Naive thymus-derived CD4-positive, alpha-beta T cell (primary cell): ENCODE measurements around the gene VAC14. TPM values are rescaled to one million over a fixed set of nuclear protein-coding genes. Genes with fewer than 3 reads are reported as not detected.

ENCODE experiments used
- ATAC-seq: fragments of 150-1000 bp; cut with Tn5 transposase; 2 replicates; pipeline ENCODE4 v1.10.0; 2021; ENCODE audit warnings: mild to moderate bottlenecking, moderate library complexity
- CTCF ChIA-PET: fragments of 350-600 bp; sonication (Branson Sonifier 250); formaldehyde crosslinking; loops from one replicate; lab custom pipeline; 2021; ENCODE audit warnings: antibody characterized with exemption; lab: Charles Lee
- POLR2A ChIA-PET: fragments of 350-600 bp; sonication (Branson Sonifier 250); formaldehyde crosslinking; loops from one replicate; lab custom pipeline; 2021; ENCODE audit warnings: antibody characterized with exemption, inconsistent platforms; lab: Charles Lee
- DNase-seq, 9 donors: peaks; one replicate each; pipeline versions ENCODE4 v3.0.0 to v3.0.0-alpha.2; 2020 to 2022; ENCODE audit warnings: mixed read lengths in 1 of 9
- H3K27ac ChIP-seq: one replicate; pipeline ENCODE4 v1.7.0; 2013; ENCODE audit warnings: mild to moderate bottlenecking, low read depth, low read length, moderate library complexity
- H3K27me3 ChIP-seq, 2 donors: one replicate each; pipeline ENCODE4 v1.7.0; 2013; ENCODE audit warnings: low read length in 2 of 2, mild to moderate bottlenecking in 2 of 2, moderate library complexity in 2 of 2; ENCODE audit not compliant: control insufficient read depth in 2 of 2, insufficient read depth in 2 of 2
- H3K36me3 ChIP-seq, 3 experiments: 1 replicate in 2 of 3; 2 replicates in 1 of 3; pipeline ENCODE4 v1.7.0; 2013; ENCODE audit warnings: low read length in 3 of 3, mild to moderate bottlenecking in 3 of 3, moderate library complexity in 1 of 3; ENCODE audit not compliant: insufficient read depth in 3 of 3, control insufficient read depth in 2 of 3
- H3K4me1 ChIP-seq, 2 donors: one replicate each; pipeline ENCODE4 v1.7.0; 2013; ENCODE audit warnings: low read length in 2 of 2, mild to moderate bottlenecking in 2 of 2, moderate library complexity in 1 of 2; ENCODE audit not compliant: control insufficient read depth in 2 of 2, insufficient read depth in 2 of 2
- H3K4me3 ChIP-seq: 2 replicates; pipeline ENCODE4 v1.7.0; 2013; ENCODE audit warnings: mild to moderate bottlenecking, low read length
- H3K9me3 ChIP-seq, 3 experiments: 1 replicate in 2 of 3; 2 replicates in 1 of 3; pipeline ENCODE4 v1.7.0; 2013; ENCODE audit warnings: low read length in 3 of 3; ENCODE audit not compliant: control insufficient read depth in 2 of 3
- H3K27ac Mint-ChIP-seq, 9 donors: one replicate each; pipeline ENCODE4 v1.8.0; 2020 to 2022; ENCODE audit warnings: mixed read lengths in 9 of 9, mild to moderate bottlenecking in 8 of 9, moderate library complexity in 5 of 9, inconsistent platforms in 2 of 9
- H3K27me3 Mint-ChIP-seq, 5 donors: one replicate each; pipeline ENCODE4 v1.8.0; 2021 to 2022; ENCODE audit warnings: mixed read lengths in 5 of 5, mild to moderate bottlenecking in 1 of 5
- H3K36me3 Mint-ChIP-seq, 5 donors: one replicate each; pipeline ENCODE4 v1.8.0; 2020 to 2022; ENCODE audit warnings: mixed read lengths in 5 of 5, mild to moderate bottlenecking in 3 of 5, inconsistent platforms in 1 of 5
- H3K4me1 Mint-ChIP-seq, 7 donors: one replicate each; pipeline ENCODE4 v1.8.0; 2020 to 2022; ENCODE audit warnings: mixed read lengths in 7 of 7, mild to moderate bottlenecking in 3 of 7, inconsistent platforms in 1 of 7
- H3K4me3 Mint-ChIP-seq, 10 donors: one replicate each; pipeline ENCODE4 v1.8.0; 2020 to 2022; ENCODE audit warnings: mild to moderate bottlenecking in 10 of 10, mixed read lengths in 10 of 10, moderate library complexity in 6 of 10, inconsistent platforms in 2 of 10
- H3K9me3 Mint-ChIP-seq, 11 donors: one replicate each; pipeline ENCODE4 v1.8.0; 2020 to 2022; ENCODE audit warnings: mixed read lengths in 11 of 11, mild to moderate bottlenecking in 4 of 11, inconsistent platforms in 1 of 11, moderate library complexity in 1 of 11
- intact Hi-C, 2 donors: fragments of 100-400 bp; cut with micrococcal nuclease; formaldehyde crosslinking; loops; one replicate each; pipeline ENCODE4 v1.15.1; 2023
- polyA plus RNA-seq, 2 donors: library from polyadenylated mRNA; unstranded; fragments of 300-500 nt; fragmentation: Illumina TruSeq; gene quantifications; one replicate each; pipeline ENCODE4 v1.2.3, GENCODE V29; 2021
- total RNA-seq, 6 experiments: library from RNA in 5 of 6; stranded (reverse) in 5 of 6; gene quantifications; 1 replicate in 5 of 6; 2 replicates in 1 of 6; pipeline ENCODE4 v1.2.3 and lab custom pipeline; 2021 to 2026

VAC14 gene
- total and polyA plus RNA-seq, 7 experiments from 2014 or later = 29.2 to 61.2 (median 45.9) TPM

GRCh38 chr16:70767377-70768202, 33.4 kb downstream of the VAC14 start:
- no peak for ATAC-seq
- no peaks in the 10 kb centered on the region for H3K27me3 ChIP-seq
- intact Hi-C loops = no loop called here
- no peaks in the 10 kb centered on the region for H3K4me1 ChIP-seq
- H3K27ac Mint-ChIP-seq = no peak overlapping the region
- H3K9me3 ChIP-seq = no peaks in the 10 kb centered on the region
- no peak overlapping the region for H3K4me3 Mint-ChIP-seq
- peaks cover 0 to 8% (median 0%) of the 10 kb centered on the region in 7 donors for H3K4me1 Mint-ChIP-seq
- peaks cover 0 to 47% (median 4%) of the 10 kb centered on the region in 5 donors for H3K36me3 Mint-ChIP-seq
- H3K36me3 ChIP-seq = peaks cover 0 to 81% (median 0%) of the 10 kb centered on the region in 3 experiments
- H3K27me3 Mint-ChIP-seq = no peaks in the 10 kb centered on the region
- ChIA-PET CTCF (interaction anchor here (0.6 to 1.3 kb wide), 4 partner anchors 19 to 97 kb away, joined by 3 to 6 read pairs (median 3); no protein-coding TSS in a partner anchor), POLR2A (no interaction called here)
- no peaks in the 10 kb centered on the region for H3K9me3 Mint-ChIP-seq
- no peak for DNase-seq
- no peak overlapping the region for H3K4me3 ChIP-seq
- no peak overlapping the region for H3K27ac ChIP-seq

GRCh38 chr16:70766658-70767057, 34.3 kb downstream of the VAC14 start:
- Mint-ChIP-seq H3K4me1 (peaks cover 0 to 8% (median 0%) of the 10 kb centered on the region in 7 donors), H3K9me3 (no peaks in the 10 kb centered on the region), H3K36me3 (peaks cover 0 to 46% (median 3%) of the 10 kb centered on the region in 5 donors), H3K27ac (no peak overlapping the region), H3K4me3 (no peak overlapping the region), H3K27me3 (no peaks in the 10 kb centered on the region)
- CTCF ChIA-PET = no interaction called here
- Histone ChIP-seq H3K4me1 (no peaks in the 10 kb centered on the region), H3K9me3 (no peaks in the 10 kb centered on the region), H3K27ac (no peak overlapping the region), H3K27me3 (no peaks in the 10 kb centered on the region), H3K36me3 (peaks cover 0 to 76% (median 0%) of the 10 kb centered on the region in 3 experiments), H3K4me3 (no peak overlapping the region)
- DNase-seq (no peak), ATAC-seq (no peak)
- POLR2A ChIA-PET = no interaction called here
- intact Hi-C loops = no loop called here

- ChIA-PET POLR2A (interaction anchor here (1.7 kb wide), 1 partner anchor 25 kb away, joined by 5 read pairs; no protein-coding TSS in a partner anchor), CTCF (no interaction called here)
- peaks cover 0 to 8% (median 0%) of the 10 kb centered on the region in 7 donors for H3K4me1 Mint-ChIP-seq
- peaks cover 0 to 48% (median 3%) of the 10 kb centered on the region in 5 donors for H3K36me3 Mint-ChIP-seq
- Histone ChIP-seq H3K9me3 (no peaks in the 10 kb centered on the region), H3K27ac (no peak overlapping the region), H3K4me1 (no peaks in the 10 kb centered on the region), H3K36me3 (peaks cover 0 to 79% (median 0%) of the 10 kb centered on the region in 3 experiments), H3K27me3 (no peaks in the 10 kb centered on the region), H3K4me3 (no peak overlapping the region)
- ATAC-seq (no peak), DNase-seq (no peak)
- no peaks in the 10 kb centered on the region for H3K27me3 Mint-ChIP-seq
- intact Hi-C loops = no loop called here
- no peak overlapping the region for H3K27ac Mint-ChIP-seq
- H3K9me3 Mint-ChIP-seq = no peaks in the 10 kb centered on the region
- H3K4me3 Mint-ChIP-seq = no peak overlapping the region
Measured at GRCh38 chr16:70766176-70766575, 34.8 kb downstream of the VAC14 start.

GRCh38 chr16:70765491-70765890, 35.5 kb downstream of the VAC14 start:
- Mint-ChIP-seq H3K4me1 (peaks cover 0 to 6% (median 0%) of the 10 kb centered on the region in 7 donors), H3K4me3 (no peak overlapping the region), H3K27ac (no peak overlapping the region), H3K36me3 (peaks cover 0 to 53% (median 4%) of the 10 kb centered on the region in 5 donors), H3K9me3 (no peaks in the 10 kb centered on the region), H3K27me3 (no peaks in the 10 kb centered on the region)
- Histone ChIP-seq H3K4me3 (no peak overlapping the region), H3K4me1 (no peaks in the 10 kb centered on the region), H3K27ac (no peak overlapping the region), H3K27me3 (no peaks in the 10 kb centered on the region), H3K36me3 (peaks cover 0 to 84% (median 0%) of the 10 kb centered on the region in 3 experiments), H3K9me3 (no peaks in the 10 kb centered on the region)
- ChIA-PET POLR2A (interaction anchor here (1.7 kb wide), 1 partner anchor 24 kb away, joined by 5 read pairs; no protein-coding TSS in a partner anchor), CTCF (no interaction called here)
- intact Hi-C loops = no loop called here
- no peak for DNase-seq
- no peak for ATAC-seq

GRCh38 chr16:70764632-70765031, 36.3 kb downstream of the VAC14 start:
- intact Hi-C loops = no loop called here
- H3K27ac Mint-ChIP-seq = no peak overlapping the region
- no peak for DNase-seq
- Histone ChIP-seq H3K27ac (no peak overlapping the region), H3K9me3 (no peaks in the 10 kb centered on the region), H3K4me1 (no peaks in the 10 kb centered on the region), H3K36me3 (peaks cover 0 to 84% (median 0%) of the 10 kb centered on the region in 3 experiments), H3K4me3 (no peak overlapping the region), H3K27me3 (no peaks in the 10 kb centered on the region)
- H3K9me3 Mint-ChIP-seq = no peaks in the 10 kb centered on the region
- POLR2A ChIA-PET = interaction anchor here (1.7 kb wide), 1 partner anchor 23 kb away, joined by 5 read pairs; no protein-coding TSS in a partner anchor
- no peak overlapping the region for H3K4me3 Mint-ChIP-seq
- H3K27me3 Mint-ChIP-seq = no peaks in the 10 kb centered on the region
- ATAC-seq = no peak
- CTCF ChIA-PET = no interaction called here
- peaks cover 0 to 3% (median 0%) of the 10 kb centered on the region in 7 donors for H3K4me1 Mint-ChIP-seq
- peaks cover 0 to 56% (median 8%) of the 10 kb centered on the region in 5 donors for H3K36me3 Mint-ChIP-seq

- CTCF ChIA-PET = no interaction called here
Measured at GRCh38 chr16:70760221-70760620, 40.7 kb downstream of the VAC14 start.

More at GRCh38 chr16:70760221-70760620, 40.7 kb downstream of the VAC14 start:
- Mint-ChIP-seq H3K4me3 (no peak overlapping the region), H3K27ac (no peak overlapping the region), H3K27me3 (no peaks in the 10 kb centered on the region), H3K36me3 (peaks cover 0 to 62% (median 17%) of the 10 kb centered on the region in 5 donors), H3K4me1 (peaks cover 0 to 3% (median 0%) of the 10 kb centered on the region in 7 donors), H3K9me3 (no peaks in the 10 kb centered on the region)
- H3K4me3 ChIP-seq = no peak overlapping the region
- no peak for DNase-seq
- H3K9me3 ChIP-seq = no peaks in the 10 kb centered on the region
- no peak for ATAC-seq
- no peak overlapping the region for H3K27ac ChIP-seq
- H3K27me3 ChIP-seq = no peaks in the 10 kb centered on the region
- intact Hi-C loops = no loop called here
- no peaks in the 10 kb centered on the region for H3K4me1 ChIP-seq
- peaks cover 0 to 88% (median 0%) of the 10 kb centered on the region in 3 experiments for H3K36me3 ChIP-seq
- POLR2A ChIA-PET = interaction anchor here (1.0 kb wide), 1 partner anchor 41 kb away, joined by 3 read pairs; no protein-coding TSS in a partner anchor
